ENCODE measurements around the gene GID4. TPM values are rescaled to one million over a fixed set of nuclear protein-coding genes. Genes with fewer than 3 reads are reported as not detected.

GID4 gene
- total RNA-seq, 1 donor from 2014 or later, result 8.2 TPM

DNA sequence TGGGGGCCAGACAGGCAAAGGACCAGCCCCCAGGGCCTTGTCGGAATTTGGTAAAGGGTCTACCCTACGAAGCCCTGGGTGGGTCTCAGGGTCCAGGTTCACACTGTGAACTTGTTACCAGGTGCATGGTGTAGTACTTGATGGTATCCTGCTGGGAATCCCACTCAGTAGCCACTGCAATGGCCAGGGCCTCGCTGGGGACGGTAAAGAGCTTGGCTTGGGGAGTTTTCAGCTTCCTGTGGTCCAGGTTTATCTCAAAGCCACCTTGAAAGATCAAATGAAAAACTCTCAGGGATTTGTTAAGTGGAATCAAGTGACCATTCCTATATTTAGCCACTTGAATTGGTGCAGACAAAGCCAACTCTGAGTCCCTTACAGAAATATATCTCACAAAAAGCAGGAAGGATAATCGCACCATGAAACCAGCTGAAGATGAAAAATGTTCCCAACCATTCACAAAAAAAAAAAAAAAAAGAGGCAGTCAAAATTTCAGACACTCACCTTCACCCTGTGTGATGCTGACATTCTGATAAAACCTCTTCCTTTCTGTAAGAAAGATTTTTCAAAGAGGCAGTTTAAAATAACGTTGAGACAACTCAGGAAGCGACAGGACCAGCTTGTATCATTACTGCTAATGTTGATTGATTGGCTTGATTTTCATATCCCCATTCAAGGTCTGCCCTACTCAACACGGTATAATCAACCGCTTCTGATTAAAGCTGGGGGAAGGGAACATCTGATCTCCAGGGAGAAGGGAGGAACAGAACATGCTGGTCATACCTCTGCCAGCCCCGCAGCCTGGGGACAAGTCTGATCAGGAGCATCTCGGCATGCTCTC, 10.9 kb upstream of the GID4 start:
- Mint-ChIP-seq H3K4me3 (ENCODE audit: unreplicated experiment) (peak overlapping the region; percentile 38), H3K4me1 (ENCODE audit: low read depth, unreplicated experiment) (peaks cover 42% of the 10 kb centered on the region), H3K36me3 (ENCODE audit: unreplicated experiment) (no peaks in the 10 kb centered on the region), H3K27me3 (ENCODE audit: unreplicated experiment) (peaks cover 7% of the 10 kb centered on the region), H3K27ac (ENCODE audit: unreplicated experiment) (peak overlapping the region; percentile 31), H3K9me3 (ENCODE audit: unreplicated experiment) (peaks cover 5% of the 10 kb centered on the region)
- TF ChIP-seq, protein P1, sequence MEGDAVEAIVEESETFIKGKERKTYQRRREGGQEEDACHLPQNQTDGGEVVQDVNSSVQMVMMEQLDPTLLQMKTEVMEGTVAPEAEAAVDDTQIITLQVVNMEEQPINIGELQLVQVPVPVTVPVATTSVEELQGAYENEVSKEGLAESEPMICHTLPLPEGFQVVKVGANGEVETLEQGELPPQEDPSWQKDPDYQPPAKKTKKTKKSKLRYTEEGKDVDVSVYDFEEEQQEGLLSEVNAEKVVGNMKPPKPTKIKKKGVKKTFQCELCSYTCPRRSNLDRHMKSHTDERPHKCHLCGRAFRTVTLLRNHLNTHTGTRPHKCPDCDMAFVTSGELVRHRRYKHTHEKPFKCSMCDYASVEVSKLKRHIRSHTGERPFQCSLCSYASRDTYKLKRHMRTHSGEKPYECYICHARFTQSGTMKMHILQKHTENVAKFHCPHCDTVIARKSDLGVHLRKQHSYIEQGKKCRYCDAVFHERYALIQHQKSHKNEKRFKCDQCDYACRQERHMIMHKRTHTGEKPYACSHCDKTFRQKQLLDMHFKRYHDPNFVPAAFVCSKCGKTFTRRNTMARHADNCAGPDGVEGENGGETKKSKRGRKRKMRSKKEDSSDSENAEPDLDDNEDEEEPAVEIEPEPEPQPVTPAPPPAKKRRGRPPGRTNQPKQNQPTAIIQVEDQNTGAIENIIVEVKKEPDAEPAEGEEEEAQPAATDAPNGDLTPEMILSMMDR (IDR thresholded peaks at IDR 0.05; ENCODE audit: partially characterized antibody, unreplicated experiment), result no peak
- DNase-seq, result no peak

- peaks cover 7% of the 10 kb centered on the region for H3K27me3 Mint-ChIP-seq (ENCODE audit: unreplicated experiment)
- H3K4me3 Mint-ChIP-seq (ENCODE audit: unreplicated experiment), result peak overlapping the region; percentile 38
- H3K27ac Mint-ChIP-seq (ENCODE audit: unreplicated experiment), result no peak overlapping the region
- peaks cover 5% of the 10 kb centered on the region for H3K9me3 Mint-ChIP-seq (ENCODE audit: unreplicated experiment)
- no peaks in the 10 kb centered on the region for H3K36me3 Mint-ChIP-seq (ENCODE audit: unreplicated experiment)
- DNase-seq, result no peak
- TF ChIP-seq, protein P1 (IDR thresholded peaks at IDR 0.05; ENCODE audit: partially characterized antibody, unreplicated experiment), result no peak
- peaks cover 38% of the 10 kb centered on the region for H3K4me1 Mint-ChIP-seq (ENCODE audit: low read depth, unreplicated experiment)
Observed at GRCh38 chr17:18028952-18029540, 10.2 kb upstream of the GID4 start.

DNA sequence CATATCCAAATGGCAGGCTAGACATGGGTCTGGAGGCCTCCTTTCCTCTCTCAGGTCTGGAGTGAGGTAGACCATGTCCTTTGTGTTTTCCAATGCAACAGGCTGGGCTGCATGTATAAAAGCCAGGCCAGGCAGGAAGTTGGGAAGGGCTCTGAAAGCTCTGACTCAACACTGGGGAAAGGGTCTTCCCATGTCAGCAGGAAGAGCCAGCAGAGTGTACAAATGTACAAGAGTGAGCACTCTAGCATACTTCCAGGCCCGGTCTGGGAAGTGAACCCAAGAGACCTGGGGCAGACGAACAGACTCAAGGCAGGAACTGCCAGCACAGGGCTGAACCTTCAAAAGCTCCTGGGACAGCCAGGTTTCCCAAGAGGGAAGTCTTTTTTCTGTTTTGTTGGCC, 7.3 kb upstream of the GID4 start:
- H3K9me3 Mint-ChIP-seq (ENCODE audit: unreplicated experiment), result peaks cover 2% of the 10 kb centered on the region
- H3K4me1 Mint-ChIP-seq (ENCODE audit: low read depth, unreplicated experiment), result peaks cover 27% of the 10 kb centered on the region
- peak overlapping the region; percentile 8 for H3K27ac Mint-ChIP-seq (ENCODE audit: unreplicated experiment)
- H3K27me3 Mint-ChIP-seq (ENCODE audit: unreplicated experiment), result peaks cover 6% of the 10 kb centered on the region
- H3K36me3 Mint-ChIP-seq (ENCODE audit: unreplicated experiment), result no peaks in the 10 kb centered on the region
- H3K4me3 Mint-ChIP-seq (ENCODE audit: unreplicated experiment), result peak overlapping the region; percentile 61
- no peak for DNase-seq
- TF ChIP-seq, protein P1 (IDR thresholded peaks at IDR 0.05; ENCODE audit: partially characterized antibody, unreplicated experiment), result no peak

GRCh38 chr17:18033442-18034099, 5.6 kb upstream of the GID4 start:
- TF ChIP-seq, protein P1 (IDR thresholded peaks at IDR 0.05; ENCODE audit: partially characterized antibody, unreplicated experiment), result peak; percentile 18
- H3K4me1 Mint-ChIP-seq (ENCODE audit: low read depth, unreplicated experiment), result peaks cover 23% of the 10 kb centered on the region
- no peak overlapping the region for H3K4me3 Mint-ChIP-seq (ENCODE audit: unreplicated experiment)
- peaks cover 6% of the 10 kb centered on the region for H3K9me3 Mint-ChIP-seq (ENCODE audit: unreplicated experiment)
- DNase-seq, result no peak
- H3K27ac Mint-ChIP-seq (ENCODE audit: unreplicated experiment), result no peak overlapping the region
- H3K36me3 Mint-ChIP-seq (ENCODE audit: unreplicated experiment), result peaks cover 5% of the 10 kb centered on the region
- peaks cover 8% of the 10 kb centered on the region for H3K27me3 Mint-ChIP-seq (ENCODE audit: unreplicated experiment)

Measured in glutamatergic neuron (in vitro differentiated cells).